NCI-H748 (cell line): Measurements from ENCODE around the gene ZFYVE21.
"Not testable (repeated sequence)": the region's sequence is repeated elsewhere in the genome, so short reads cannot be mapped to it uniquely, and the experiment has no call there.

Experiments used
- DNase-seq: peaks from one replicate; lab custom pipeline; 2025; ENCODE audit not compliant: unreplicated experiment; lab: John Stamatoyannopoulos, UW

ZFYVE21 gene

GRCh38 chr14:103691655-103692054 is 24.0 kb upstream of the ZFYVE21 start:
- DNase-seq = not testable (repeated sequence)

- no peak for DNase-seq
These were observed 23.5 kb upstream of the ZFYVE21 start for GRCh38 chr14:103692159-103692558.

- no peak for DNase-seq
These were observed 22.7 kb upstream of the ZFYVE21 start for GRCh38 chr14:103692871-103693270.

GRCh38 chr14:103693515-103693914 is 22.1 kb upstream of the ZFYVE21 start:
- no peak for DNase-seq

- no peak for DNase-seq
These were observed 21.0 kb upstream of the ZFYVE21 start for GRCh38 chr14:103694572-103695026.

GRCh38 chr14:103695296-103696069 is 20.1 kb upstream of the ZFYVE21 start:
- DNase-seq = no peak

- DNase-seq = no peak
These were observed 19.6 kb upstream of the ZFYVE21 start for GRCh38 chr14:103696070-103696402.

- DNase-seq = no peak
These were observed 19.0 kb upstream of the ZFYVE21 start for GRCh38 chr14:103696466-103697071.

GRCh38 chr14:103697206-103697602 is 18.4 kb upstream of the ZFYVE21 start:
- no peak for DNase-seq

- no peak for DNase-seq
These were observed 17.8 kb upstream of the ZFYVE21 start for GRCh38 chr14:103697603-103698379.

GRCh38 chr14:103698380-103699260 is 17.0 kb upstream of the ZFYVE21 start:
- no peak for DNase-seq

GRCh38 chr14:103699261-103699661 is 16.3 kb upstream of the ZFYVE21 start:
- DNase-seq = no peak

- no peak for DNase-seq
These were observed 15.5 kb upstream of the ZFYVE21 start for GRCh38 chr14:103699901-103700752.

- DNase-seq = no peak
These were observed 14.7 kb upstream of the ZFYVE21 start for GRCh38 chr14:103700753-103701490.

- DNase-seq = no peak
These were observed 13.5 kb upstream of the ZFYVE21 start for GRCh38 chr14:103702095-103702494.

- DNase-seq = no peak
These were observed 12.8 kb upstream of the ZFYVE21 start for GRCh38 chr14:103702497-103703432.

- DNase-seq = no peak
These were observed 11.9 kb upstream of the ZFYVE21 start for GRCh38 chr14:103703433-103704385.
